Left ventricle myocardium superior (tissue), 1 donor: Measurements from ENCODE around the gene DNAJC21. TPM values are rescaled to one million over a fixed set of nuclear protein-coding genes. Genes with fewer than 3 reads are reported as not detected.
A peak's percentile ranks its signal among the peaks of the same experiment; 100 is the strongest.
"Not testable (repeated sequence)": the region's sequence is repeated elsewhere in the genome, so short reads cannot be mapped to it uniquely, and the experiment has no call there.

Experiments used
- ATAC-seq: fragments of 200-7000 bp; cut with Tn5 transposase; one replicate; pipeline ENCODE4 v1.9.1; 2020; ENCODE audit warnings: mild to moderate bottlenecking, moderate library complexity
- DNase-seq: peaks from one replicate; pipeline ENCODE4 v3.0.0-alpha.2; 2020
- intact Hi-C: fragments of 100-400 bp; cut with micrococcal nuclease; formaldehyde crosslinking; loops from one replicate; pipeline ENCODE4 v1.11.0; 2022
- total RNA-seq: library from RNA; stranded (reverse); fragmentation: NEBNext Ultra II Directional; extraction: Animal tissue kit (Norgen Biotek cat#: 25700); gene quantifications from one replicate; pipeline ENCODE4 v1.2.1, GENCODE V29; 2021
- donor health status: DM: no; HTN: yes; CAD: no; lungs with severe emphysema.

DNAJC21 gene
- total RNA-seq, 1 donor from 2014 or later: 54.8 TPM

DNA sequence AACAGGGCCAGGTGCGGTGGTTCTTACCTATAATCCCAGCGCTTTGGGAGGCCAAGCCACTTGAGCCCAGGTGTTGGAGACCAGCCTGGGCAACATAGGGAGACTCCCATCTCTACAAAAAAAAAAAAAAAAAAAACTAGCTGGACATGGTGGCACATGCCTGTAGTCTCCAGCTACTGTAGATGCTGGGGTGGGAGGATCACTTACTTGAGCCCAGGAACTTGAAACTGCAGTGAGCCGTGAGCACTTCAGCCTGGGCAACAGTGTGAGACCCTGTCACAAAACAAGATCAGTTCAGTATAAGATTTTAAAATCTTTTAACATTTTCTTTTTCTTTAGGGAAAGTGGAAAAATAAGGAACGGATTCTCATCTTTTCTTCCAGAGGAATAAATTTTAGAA is 11.3 kb upstream of the DNAJC21 start:
- ATAC-seq: no peak
- intact Hi-C loops: no loop called here
- DNase-seq: no peak

- intact Hi-C loops: no loop called here
- ATAC-seq: no peak
- no peak for DNase-seq
Measured at GRCh38 chr5:34919077-34919476, 10.3 kb upstream of the DNAJC21 start.

DNA sequence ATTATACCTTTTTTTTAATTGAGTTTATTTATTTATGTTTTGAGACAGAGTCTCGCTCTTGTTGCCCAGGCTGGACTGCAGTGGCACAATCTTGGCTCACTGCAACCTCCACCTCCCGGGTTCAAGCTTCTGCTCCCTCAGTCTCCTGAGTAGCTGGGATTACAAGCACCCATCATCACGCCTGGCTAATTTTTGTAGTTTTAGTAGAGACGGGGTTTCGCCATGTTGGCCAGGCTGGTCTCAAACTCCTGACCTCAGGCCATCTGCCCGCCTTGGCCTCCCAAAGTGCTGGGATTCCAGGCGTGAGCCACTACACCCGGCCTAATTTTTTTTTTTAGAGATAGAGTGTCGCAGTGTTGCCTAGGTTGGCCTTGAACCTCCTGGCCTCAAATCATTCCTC is 6.1 kb upstream of the DNAJC21 start:
- ATAC-seq, DNase-seq, intact Hi-C loops: not testable (repeated sequence)

DNA sequence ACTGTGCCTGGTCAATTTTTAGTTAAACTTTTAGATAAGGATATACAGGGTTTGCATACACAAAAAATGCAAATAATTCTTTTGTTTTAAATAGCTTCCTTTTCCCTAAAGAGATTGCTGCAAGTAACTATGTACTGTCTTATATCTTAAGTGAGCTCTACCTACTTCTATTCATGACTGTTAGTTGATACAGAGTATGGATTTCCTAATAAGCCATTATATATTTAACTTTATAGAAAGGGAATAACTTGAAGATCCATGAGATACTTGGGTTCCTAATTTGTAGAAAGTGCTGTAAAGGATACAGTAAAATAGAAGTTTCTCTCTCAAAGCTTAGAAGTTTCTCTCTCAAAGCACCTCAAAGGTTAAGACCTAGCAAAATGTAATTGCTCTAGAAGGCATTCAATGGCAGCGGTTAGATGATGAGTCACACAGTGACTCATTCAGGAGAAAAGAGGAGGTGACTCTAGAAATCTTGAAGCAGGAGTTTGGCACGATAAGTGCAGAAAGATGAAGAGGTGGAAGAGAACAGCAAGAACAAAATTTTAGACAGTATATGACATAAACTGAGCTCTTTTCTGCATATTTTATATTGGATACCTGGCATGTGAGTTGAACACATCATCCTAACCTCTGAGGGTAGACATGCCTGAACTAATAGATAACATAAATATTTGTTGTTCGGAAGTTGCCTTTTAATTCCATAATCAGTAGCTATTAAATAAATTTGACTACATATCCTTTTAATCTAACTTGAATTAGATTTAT is 5.5 kb upstream of the DNAJC21 start:
- DNase-seq (no peak), ATAC-seq (peak; percentile 27)
- intact Hi-C loops: no loop called here

DNA sequence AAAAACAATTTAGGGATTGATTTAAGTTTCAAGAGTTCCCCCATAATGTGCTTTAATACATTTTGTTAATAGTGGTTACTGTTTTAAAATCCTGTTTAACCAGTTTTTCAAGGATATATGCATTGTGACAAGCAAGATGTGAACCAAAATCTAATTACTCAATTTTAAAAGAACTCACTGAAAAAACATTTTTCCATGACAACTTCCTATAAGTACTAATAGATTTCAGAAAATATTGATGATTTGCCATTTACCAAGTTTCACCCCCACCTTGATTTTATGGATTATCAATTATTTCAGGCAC is 4.9 kb upstream of the DNAJC21 start:
- intact Hi-C loops: no loop called here
- DNase-seq (no peak), ATAC-seq (no peak)

GRCh38 chr5:34926318-34926888 is 3.0 kb upstream of the DNAJC21 start:
- no peak for DNase-seq
- no peak for ATAC-seq
- intact Hi-C loops: no loop called here

DNA sequence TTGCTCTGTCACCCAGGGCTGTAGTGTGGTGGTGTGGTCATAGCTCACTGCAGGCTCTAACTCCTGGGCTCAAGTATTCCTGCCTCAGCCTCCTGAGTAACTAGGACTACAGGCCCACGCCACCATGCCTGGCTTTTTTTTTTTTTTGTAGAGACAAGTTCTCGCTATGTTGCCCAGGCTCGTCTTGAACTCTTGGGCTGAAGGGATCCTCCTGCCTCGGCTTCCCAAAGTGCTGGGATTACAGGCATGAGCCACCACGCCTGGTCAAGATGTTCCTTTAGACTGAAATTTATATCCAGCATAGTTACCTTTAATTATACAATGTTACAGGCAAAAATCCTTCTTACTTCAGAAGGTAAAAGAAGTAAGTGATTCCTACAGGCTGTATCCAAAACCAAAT is 1.6 kb upstream of the DNAJC21 start:
- no peak for DNase-seq
- ATAC-seq: no peak
- intact Hi-C loops: no loop called here

- ATAC-seq (no peak), DNase-seq (no peak)
- intact Hi-C loops: no loop called here
Measured at GRCh38 chr5:34928267-34928666, 1.1 kb upstream of the DNAJC21 start.

DNA sequence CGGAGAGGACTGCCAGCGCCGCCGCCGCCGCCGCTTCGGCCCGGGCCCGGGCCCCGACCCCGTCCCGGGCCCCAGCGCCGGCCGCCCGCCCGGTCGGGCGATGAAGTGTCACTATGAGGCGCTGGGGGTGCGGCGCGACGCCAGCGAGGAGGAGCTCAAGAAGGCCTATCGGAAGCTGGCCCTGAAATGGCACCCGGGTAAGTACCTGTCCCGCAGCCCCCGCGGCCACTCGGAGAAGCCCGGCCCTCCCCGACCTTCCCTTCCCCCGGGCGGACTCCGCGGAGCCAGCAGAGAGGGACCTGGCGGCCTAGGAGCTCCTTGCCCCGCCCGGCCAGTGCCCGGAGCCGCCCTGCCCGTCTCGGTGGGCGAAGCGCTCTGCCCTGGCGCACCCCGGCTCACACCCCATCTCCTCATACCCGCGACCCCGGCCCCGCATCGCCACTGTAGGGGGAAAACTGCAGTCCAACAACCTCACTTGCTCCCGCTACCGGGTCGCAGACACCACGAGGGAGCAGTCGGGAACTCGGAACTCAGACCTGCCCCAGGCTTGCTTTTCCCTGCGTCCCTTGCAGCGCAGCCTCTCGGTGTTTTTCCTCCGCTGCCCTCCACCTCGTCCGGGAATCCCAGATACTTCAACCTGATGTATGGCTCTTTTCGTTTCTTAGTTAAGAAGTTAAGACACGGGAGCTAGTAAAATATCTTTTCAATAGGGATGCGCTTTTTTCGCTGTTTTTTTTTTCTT is 532 bp downstream of the DNAJC21 start:
- ATAC-seq (peak; percentile 79), DNase-seq (peak; percentile 96)
- intact Hi-C loops: no loop called here

GRCh38 chr5:34930462-34930844 is 1.1 kb downstream of the DNAJC21 start:
- intact Hi-C loops: no loop called here
- ATAC-seq (no peak), DNase-seq (no peak)

GRCh38 chr5:34930870-34931269 is 1.5 kb downstream of the DNAJC21 start:
- DNase-seq (no peak), ATAC-seq (no peak)
- intact Hi-C loops: no loop called here

DNA sequence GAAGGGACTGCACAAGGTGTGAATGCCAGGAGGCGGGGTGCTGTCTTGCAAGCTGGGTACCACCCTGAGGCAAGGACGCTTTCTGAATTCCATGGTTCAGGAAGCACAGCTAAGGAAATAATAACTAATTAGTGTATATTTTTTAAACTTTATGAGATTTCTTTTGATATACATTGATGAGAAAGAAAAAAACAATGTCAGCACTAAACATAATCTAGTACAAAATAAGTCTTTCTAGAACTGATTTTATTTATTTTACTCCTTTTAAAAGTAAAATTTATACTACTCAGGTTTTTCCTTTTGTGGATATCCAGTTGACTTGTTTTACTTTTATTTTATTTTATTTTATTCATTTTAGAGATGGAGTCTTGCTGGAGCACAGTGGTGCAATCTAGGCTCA is 3.6 kb downstream of the DNAJC21 start:
- DNase-seq (no peak), ATAC-seq (no peak)
- intact Hi-C loops: no loop called here

DNA sequence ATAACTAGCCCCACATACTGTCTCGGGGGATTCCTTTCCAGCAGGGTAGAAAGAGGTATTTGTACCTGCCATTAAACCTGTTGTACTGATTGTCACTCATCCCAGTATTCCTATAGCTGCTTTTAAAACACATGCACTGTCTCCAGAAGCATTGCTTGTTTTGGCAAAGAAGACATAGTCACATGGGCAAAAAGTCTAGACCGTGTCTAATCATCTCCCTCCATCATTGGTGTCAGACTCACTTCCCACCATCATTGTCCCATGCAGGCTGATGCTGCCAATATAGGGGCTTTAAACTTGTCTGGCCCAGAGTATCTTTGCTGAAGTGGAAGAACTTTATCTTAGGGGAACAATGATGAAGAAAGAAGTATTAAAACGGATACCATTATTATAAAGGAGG is 12.6 kb downstream of the DNAJC21 start:
- no peak for ATAC-seq
- no peak for DNase-seq
- intact Hi-C loops: no loop called here

GRCh38 chr5:34944044-34944443 is 14.7 kb downstream of the DNAJC21 start:
- intact Hi-C loops: no loop called here
- peak; percentile 62 for ATAC-seq

DNA sequence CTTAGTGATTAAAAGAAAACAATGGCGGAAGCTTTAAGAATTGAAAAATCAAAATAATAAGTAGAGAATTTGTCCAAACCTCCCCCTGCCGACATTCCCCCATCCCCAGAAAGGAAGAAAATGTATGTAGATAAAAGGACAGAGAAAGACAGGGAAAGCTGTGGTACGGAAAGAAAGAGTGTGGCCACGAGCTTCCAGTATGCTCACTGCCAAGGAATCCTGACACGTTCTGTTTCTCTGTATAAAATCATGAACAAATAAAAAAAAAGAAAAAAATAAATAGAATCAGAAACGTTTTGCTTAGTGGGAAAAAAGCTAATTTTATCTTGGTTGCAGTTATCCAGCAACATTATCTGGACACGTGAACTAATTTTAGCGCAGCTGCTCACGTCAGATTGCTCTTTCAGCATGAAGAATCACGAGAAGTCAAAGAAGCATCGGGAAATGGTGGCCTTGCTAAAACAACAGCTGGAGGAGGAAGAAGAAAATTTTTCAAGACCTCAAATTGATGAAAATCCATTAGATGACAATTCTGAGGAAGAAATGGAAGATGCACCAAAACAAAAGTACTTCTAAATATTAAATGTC is 15.2 kb downstream of the DNAJC21 start:
- DNase-seq: no peak
- ATAC-seq: peak; percentile 77
- intact Hi-C loops: no loop called here

More at GRCh38 chr5:34944044-34944443, 14.7 kb downstream of the DNAJC21 start:
- DNase-seq: no peak

DNA sequence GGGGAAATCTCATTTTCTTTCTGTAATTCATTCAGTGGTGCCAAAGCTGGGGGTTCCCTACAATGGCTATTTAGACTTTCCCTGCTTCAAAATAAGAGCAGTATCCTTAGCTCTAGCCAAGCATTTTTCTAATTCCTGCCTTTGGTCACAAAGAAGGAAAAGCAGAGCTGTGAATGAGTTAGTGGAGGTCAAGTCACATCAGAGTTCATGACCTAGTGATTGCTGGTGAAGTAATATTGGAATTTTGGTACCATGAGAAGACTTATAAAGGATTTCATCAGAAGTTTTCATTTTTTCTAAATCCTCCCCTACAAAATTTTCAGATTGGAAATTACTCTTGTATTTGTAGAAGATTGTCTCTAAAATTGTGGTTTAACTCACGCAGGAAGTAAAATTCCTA is 28.0 kb downstream of the DNAJC21 start:
- DNase-seq: no peak
- intact Hi-C loops: loop anchor here (5.0 kb wide), 1 partner anchor 225 kb away; no protein-coding TSS in a partner anchor
- ATAC-seq: no peak

DNA sequence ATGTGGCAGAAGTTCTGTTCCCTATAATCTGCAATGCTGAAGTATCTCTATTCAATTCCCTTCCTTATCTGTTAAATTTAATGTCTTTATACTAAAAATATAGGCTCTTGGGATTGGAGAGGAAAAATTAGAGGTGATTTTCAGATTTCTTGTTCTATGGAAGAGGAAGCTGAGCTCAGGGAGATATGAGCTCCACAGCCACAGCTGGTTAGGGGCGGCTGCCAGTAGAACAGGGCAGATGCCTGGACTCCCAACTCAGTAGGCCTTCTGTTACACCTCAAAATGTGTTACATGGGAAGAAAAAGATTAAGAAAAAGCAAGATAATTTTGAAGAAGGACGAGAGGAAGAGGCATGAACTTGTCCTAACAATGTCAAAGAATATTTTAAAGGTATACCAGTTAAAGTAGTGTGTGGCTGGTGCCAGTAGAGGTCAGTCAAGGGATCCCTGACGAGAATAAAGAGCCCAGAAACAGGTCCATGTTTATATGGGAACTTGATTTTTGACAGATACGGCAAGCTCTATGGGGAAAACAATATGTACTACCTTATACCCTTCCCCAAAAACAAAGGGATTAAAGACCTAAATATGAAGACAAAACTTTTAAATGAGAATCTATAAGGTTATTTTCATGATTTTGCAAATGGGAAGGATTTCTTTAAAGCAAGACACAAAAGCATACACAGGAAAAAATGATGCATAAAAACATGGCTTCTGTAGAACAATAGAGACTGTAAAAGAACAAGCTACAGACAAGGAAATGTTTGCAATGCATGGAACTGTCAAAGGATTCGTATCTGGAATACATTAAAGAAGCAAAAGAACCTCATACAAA is 28.7 kb downstream of the DNAJC21 start:
- ATAC-seq (peak; percentile 56), DNase-seq (no peak)
- intact Hi-C loops: loop anchor here (5.0 kb wide), 1 partner anchor 224 kb away; no protein-coding TSS in a partner anchor

DNA sequence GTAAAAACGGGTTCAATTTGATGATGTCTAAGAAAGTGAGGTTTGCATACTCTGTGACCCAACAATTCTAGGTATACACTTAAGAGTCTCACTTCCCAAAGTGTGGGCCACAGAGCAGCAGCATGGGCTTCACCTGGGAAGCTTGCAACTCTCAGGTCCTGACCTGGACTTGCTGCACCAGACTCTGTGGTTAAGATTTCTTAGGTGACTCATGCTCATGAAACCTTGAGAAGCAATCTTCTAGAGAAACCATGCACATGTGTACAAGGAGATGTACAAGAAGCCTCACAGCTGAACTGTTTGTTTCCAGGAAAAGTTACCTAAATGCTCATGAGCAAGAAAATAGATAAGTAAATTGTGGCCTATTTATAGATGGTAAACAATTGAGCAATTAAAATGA is 30.0 kb downstream of the DNAJC21 start:
- DNase-seq (no peak), ATAC-seq (no peak)
- intact Hi-C loops: loop anchor here (5.0 kb wide), 1 partner anchor 223 kb away; no protein-coding TSS in a partner anchor

DNA sequence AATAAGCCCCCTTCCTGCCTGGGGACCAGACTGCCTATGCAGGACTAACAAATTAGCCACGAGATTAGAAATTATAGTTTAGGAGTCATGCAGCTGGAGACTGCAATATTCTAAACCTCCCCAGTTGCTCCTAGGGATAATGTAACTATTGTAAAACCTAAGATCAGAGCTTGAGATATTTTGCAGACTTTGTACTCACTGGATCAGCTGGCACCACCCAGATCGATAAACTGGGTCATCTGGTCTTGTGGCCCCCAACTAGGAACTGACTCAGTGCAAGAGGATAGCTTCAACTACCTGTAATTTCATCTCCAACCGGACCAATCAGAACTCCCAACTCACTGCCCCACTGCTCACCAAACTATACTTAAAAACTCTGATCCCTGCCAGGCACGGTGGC is 38.2 kb downstream of the DNAJC21 start:
- ATAC-seq: no peak
- intact Hi-C loops: no loop called here
- DNase-seq: no peak
